Measurements from ENCODE around the gene DNAH5. TPM values are rescaled to one million over a fixed set of nuclear protein-coding genes. Genes with fewer than 3 reads are reported as not detected.

Gene DNAH5
- total RNA-seq, 3 donors from 2014 or later (not counting 1 experiment from before 2014, with no cell fraction given) = not detected

GRCh38 chr5:13766236-13766635 lies 178.3 kb downstream of the DNAH5 start:
- no peaks in the 10 kb centered on the region for H3K27me3 ChIP-seq (ENCODE audit: control insufficient read depth, insufficient read depth, low read length)
- 0% methylated on average over 2 of the region's 3 CpGs for WGBS (ENCODE audit: insufficient coverage)
- ATAC-seq (no peak), DNase-seq (no peak)
- H3K4me3 Mint-ChIP-seq = no peak overlapping the region
- no peak overlapping the region for H3K27ac Mint-ChIP-seq
- TF ChIP-seq CTCF (IDR thresholded peaks at IDR 0.05) = no peak
- no peak overlapping the region for H3K27ac ChIP-seq (ENCODE audit: low read length)
- H3K36me3 ChIP-seq (ENCODE audit: control insufficient read depth, insufficient read depth, low read length) = no peaks in the 10 kb centered on the region
- H3K9me3 ChIP-seq (ENCODE audit: control insufficient read depth, insufficient read depth, low read length) = no peaks in the 10 kb centered on the region
- peaks cover 8 to 13% of the 10 kb centered on the region in 2 donors for H3K9me3 Mint-ChIP-seq
- H3K4me1 ChIP-seq (ENCODE audit: control insufficient read depth, insufficient read depth, low read length) = no peaks in the 10 kb centered on the region
- H3K4me1 Mint-ChIP-seq = no peaks in the 10 kb centered on the region
- intact Hi-C loops (cut with micrococcal nuclease) = no loop called here
- H3K27me3 Mint-ChIP-seq (ENCODE audit: low read depth in 2 of 2) = no peaks in the 10 kb centered on the region
- no peaks in the 10 kb centered on the region for H3K36me3 Mint-ChIP-seq
- H3K4me3 ChIP-seq (ENCODE audit: low read length) = no peak overlapping the region

GRCh38 chr5:13763719-13764118 lies 180.8 kb downstream of the DNAH5 start:
- intact Hi-C loops (cut with micrococcal nuclease) = no loop called here
- Histone ChIP-seq H3K4me3 (ENCODE audit: low read length) (no peak overlapping the region), H3K36me3 (ENCODE audit: control insufficient read depth, insufficient read depth, low read length) (no peaks in the 10 kb centered on the region), H3K27ac (ENCODE audit: low read length) (no peak overlapping the region), H3K27me3 (ENCODE audit: control insufficient read depth, insufficient read depth, low read length) (no peaks in the 10 kb centered on the region), H3K9me3 (ENCODE audit: control insufficient read depth, insufficient read depth, low read length) (peaks cover 2% of the 10 kb centered on the region), H3K4me1 (ENCODE audit: control insufficient read depth, insufficient read depth, low read length) (no peaks in the 10 kb centered on the region)
- Mint-ChIP-seq H3K27ac (no peak overlapping the region), H3K4me1 (no peaks in the 10 kb centered on the region), H3K36me3 (no peaks in the 10 kb centered on the region), H3K27me3 (ENCODE audit: low read depth in 2 of 2) (no peaks in the 10 kb centered on the region), H3K4me3 (no peak overlapping the region), H3K9me3 (peaks cover 7 to 9% of the 10 kb centered on the region in 2 donors)
- TF ChIP-seq CTCF (IDR thresholded peaks at IDR 0.05) = no peak
- WGBS (ENCODE audit: insufficient coverage) = 72% methylated on average over 3 of the region's 3 CpGs
- ATAC-seq = no peak
- no peak for DNase-seq

GRCh38 chr5:13749766-13750165 lies 194.7 kb downstream of the DNAH5 start:
- ATAC-seq (no peak), DNase-seq (no peak)
- Mint-ChIP-seq H3K27ac (no peak overlapping the region), H3K9me3 (peaks cover 7 to 10% of the 10 kb centered on the region in 2 donors), H3K36me3 (no peaks in the 10 kb centered on the region), H3K27me3 (ENCODE audit: low read depth in 2 of 2) (no peaks in the 10 kb centered on the region), H3K4me3 (no peak overlapping the region), H3K4me1 (no peaks in the 10 kb centered on the region)
- WGBS (ENCODE audit: insufficient coverage) = 21% methylated on average over 6 of the region's 6 CpGs
- no peaks in the 10 kb centered on the region for H3K4me1 ChIP-seq (ENCODE audit: control insufficient read depth, insufficient read depth, low read length)
- H3K9me3 ChIP-seq (ENCODE audit: control insufficient read depth, insufficient read depth, low read length) = no peaks in the 10 kb centered on the region
- H3K4me3 ChIP-seq (ENCODE audit: low read length) = no peak overlapping the region
- intact Hi-C loops (cut with micrococcal nuclease) = no loop called here
- H3K27ac ChIP-seq (ENCODE audit: low read length) = no peak overlapping the region
- no peaks in the 10 kb centered on the region for H3K36me3 ChIP-seq (ENCODE audit: control insufficient read depth, insufficient read depth, low read length)
- no peaks in the 10 kb centered on the region for H3K27me3 ChIP-seq (ENCODE audit: control insufficient read depth, insufficient read depth, low read length)
- TF ChIP-seq CTCF (IDR thresholded peaks at IDR 0.05) = no peak

GRCh38 chr5:13746026-13746425 lies 198.5 kb downstream of the DNAH5 start:
- H3K36me3 ChIP-seq (ENCODE audit: control insufficient read depth, insufficient read depth, low read length) = no peaks in the 10 kb centered on the region
- peaks cover 3 to 8% of the 10 kb centered on the region in 2 donors for H3K9me3 Mint-ChIP-seq
- no peak overlapping the region for H3K4me3 Mint-ChIP-seq
- H3K27ac ChIP-seq (ENCODE audit: low read length) = no peak overlapping the region
- no peak overlapping the region for H3K27ac Mint-ChIP-seq
- H3K9me3 ChIP-seq (ENCODE audit: control insufficient read depth, insufficient read depth, low read length) = no peaks in the 10 kb centered on the region
- no peaks in the 10 kb centered on the region for H3K27me3 Mint-ChIP-seq (ENCODE audit: low read depth in 2 of 2)
- ATAC-seq (no peak), DNase-seq (no peak)
- H3K4me1 Mint-ChIP-seq = no peaks in the 10 kb centered on the region
- no peak for TF ChIP-seq CTCF (IDR thresholded peaks at IDR 0.05)
- intact Hi-C loops (cut with micrococcal nuclease) = no loop called here
- H3K27me3 ChIP-seq (ENCODE audit: control insufficient read depth, insufficient read depth, low read length) = no peaks in the 10 kb centered on the region
- H3K36me3 Mint-ChIP-seq = no peaks in the 10 kb centered on the region
- H3K4me1 ChIP-seq (ENCODE audit: control insufficient read depth, insufficient read depth, low read length) = no peaks in the 10 kb centered on the region
- no peak overlapping the region for H3K4me3 ChIP-seq (ENCODE audit: low read length)

All from natural killer cell (primary cell).